ENCODE results near the gene CAGE1.
A peak's percentile ranks its signal among the peaks of the same experiment; 100 is the strongest.
"Not testable (repeated sequence)": the region's sequence is repeated elsewhere in the genome, so short reads cannot be mapped to it uniquely, and the experiment has no call there.

CAGE1 gene

GRCh38 chr6:7335519-7335918 lies 54.0 kb downstream of the CAGE1 start:
- no peak for DNase-seq

GRCh38 chr6:7334685-7335084 lies 54.9 kb downstream of the CAGE1 start:
- no peak for DNase-seq

GRCh38 chr6:7332090-7332745 lies 57.3 kb downstream of the CAGE1 start:
- DNase-seq, result no peak

- no peak for DNase-seq
Observed at GRCh38 chr6:7331452-7331851, 58.1 kb downstream of the CAGE1 start.

- no peak for DNase-seq
Observed at GRCh38 chr6:7328243-7328642, 61.3 kb downstream of the CAGE1 start.

GRCh38 chr6:7325750-7326149 lies 63.8 kb downstream of the CAGE1 start:
- no peak for DNase-seq

GRCh38 chr6:7324520-7324919 lies 65.0 kb downstream of the CAGE1 start:
- peak; percentile 12 for DNase-seq

- no peak for DNase-seq
Observed at GRCh38 chr6:7323074-7323473, 66.5 kb downstream of the CAGE1 start.

- DNase-seq, result not testable (repeated sequence)
Observed at GRCh38 chr6:7321866-7322265, 67.7 kb downstream of the CAGE1 start.

- DNase-seq, result not testable (repeated sequence)
Observed at GRCh38 chr6:7319406-7319805, 70.1 kb downstream of the CAGE1 start.

GRCh38 chr6:7317538-7317937 lies 72.0 kb downstream of the CAGE1 start:
- no peak for DNase-seq

- no peak for DNase-seq
Observed at GRCh38 chr6:7316658-7317533, 72.6 kb downstream of the CAGE1 start.

GRCh38 chr6:7315948-7316365 lies 73.6 kb downstream of the CAGE1 start:
- DNase-seq, result no peak

- not testable (repeated sequence) for DNase-seq
Observed at GRCh38 chr6:7315087-7315947, 74.2 kb downstream of the CAGE1 start.

- no peak for DNase-seq
Observed at GRCh38 chr6:7314414-7314813, 75.1 kb downstream of the CAGE1 start.

GRCh38 chr6:7313505-7314165 lies 75.9 kb downstream of the CAGE1 start:
- DNase-seq, result no peak

GRCh38 chr6:7312616-7313504 lies 76.7 kb downstream of the CAGE1 start, which contains the start of gene SSR1:
TSS of gene SSR1 (minus strand) at chr6:7313199. CDS start at chr6:7313120, 79 bp downstream.
- peak; percentile 94 for DNase-seq

- DNase-seq, result peak; percentile 26
Observed at GRCh38 chr6:7311917-7312615, 77.5 kb downstream of the CAGE1 start.

- DNase-seq, result no peak
Observed at GRCh38 chr6:7311176-7311575, 78.4 kb downstream of the CAGE1 start.

GRCh38 chr6:7309050-7309449 lies 80.5 kb downstream of the CAGE1 start:
- no peak for DNase-seq

GRCh38 chr6:7307533-7307932 lies 82.0 kb downstream of the CAGE1 start:
- DNase-seq, result no peak

Measured in CD4-positive, alpha-beta T cell treated with Interleukin-21 for 1 hour (primary cell).